Measurements from ENCODE around the gene CLDN18. TPM values are rescaled to one million over a fixed set of nuclear protein-coding genes. Genes with fewer than 3 reads are reported as not detected.

Gene CLDN18
- total and polyA plus RNA-seq, 2 of the 8 experiments (the other 6 are each of a cell fraction or from before 2014, with no cell fraction given) = not detected

GRCh38 chr3:138062037-138062436 is 52.1 kb downstream of the CLDN18 start:
- no peak overlapping the region for H2BK15ac ChIP-seq (ENCODE audit: low read length)
- no peak for TF ChIP-seq BRCA1 (IDR thresholded peaks at IDR 0.05; ENCODE audit: low read depth, low read length)
- TF ChIP-seq NANOG (IDR thresholded peaks at IDR 0.05; ENCODE audit: insufficient read depth, low read depth, low read length, poor library complexity, severe bottlenecking) = no peak
- no peak for TF ChIP-seq RBBP5 (IDR thresholded peaks at IDR 0.05; ENCODE audit: borderline replicate concordance, low read depth, low read length)
- no peak for TF ChIP-seq CHD2 (IDR thresholded peaks at IDR 0.05; ENCODE audit: low read length)
- TF ChIP-seq CTCF (IDR thresholded peaks at IDR 0.05; ENCODE audit: control extremely low read depth in 1 of 3, insufficient read depth in 1 of 3, low read depth in 1 of 3, low read length in 3 of 3) = no peak
- no peak for TF ChIP-seq SUZ12 (IDR thresholded peaks at IDR 0.05; ENCODE audit: low read length)

More at GRCh38 chr3:138062037-138062436, 52.1 kb downstream of the CLDN18 start:
- Histone ChIP-seq H3K4me2 (ENCODE audit: insufficient read depth in 1 of 2, low read depth in 2 of 2, low read length in 2 of 2) (no peak overlapping the region), H4K8ac (ENCODE audit: extremely low read depth, insufficient read depth, low read length) (no peak overlapping the region), H3K9me3 (ENCODE audit: insufficient read depth in 2 of 2, low read depth in 1 of 2, low read length in 1 of 2) (no peaks in the 10 kb centered on the region), H2BK20ac (ENCODE audit: low read length) (no peak overlapping the region), H2AFZ (ENCODE audit: low read length) (no peak overlapping the region), H3K4me3 (ENCODE audit: extremely low read depth in 1 of 4, insufficient read depth in 2 of 4, low read depth in 3 of 4, low read length in 4 of 4) (no peak overlapping the region), H4K91ac (replicated peaks; ENCODE audit: insufficient read length, low read length) (no peak overlapping the region), H3K23me2 (ENCODE audit: low read depth, low read length) (no peaks in the 10 kb centered on the region), H3K56ac (replicated peaks; ENCODE audit: insufficient read length, low read depth, low read length) (no peak overlapping the region), H3K27me3 (replicated peaks in 1 of 4; ENCODE audit: control insufficient read depth in 3 of 4, extremely low read depth in 1 of 4, insufficient read depth in 3 of 4, low read length in 3 of 4) (no peaks in the 10 kb centered on the region), H2BK120ac (replicated peaks; ENCODE audit: low read depth, low read length) (no peak overlapping the region), H2AK5ac (ENCODE audit: low read depth, low read length) (no peak overlapping the region), H3K9ac (replicated peaks in 1 of 4; ENCODE audit: extremely low read depth in 1 of 4, low read depth in 3 of 4, low read length in 3 of 4) (no peak overlapping the region), H3K4me1 (replicated peaks in 1 of 4; ENCODE audit: control insufficient read depth in 3 of 4, insufficient read depth in 4 of 4, low read length in 3 of 4) (peaks cover 0 to 3% (median 1%) of the 10 kb centered on the region in 4 experiments; a peak in 3 of 7 replicates), H3K18ac (ENCODE audit: extremely low read depth, low read length) (no peak overlapping the region), H3K79me2 (ENCODE audit: control insufficient read depth in 1 of 2, insufficient read depth in 2 of 2, low read length in 2 of 2) (no peaks in the 10 kb centered on the region), H3K36me3 (ENCODE audit: control insufficient read depth in 2 of 4, insufficient read depth in 4 of 4, low read length in 3 of 4) (peaks cover 3 to 18% (median 9%) of the 10 kb centered on the region in 4 experiments; a peak in 6 of 8 replicates), H2BK5ac (ENCODE audit: low read depth, low read length) (no peak overlapping the region), H3K79me1 (ENCODE audit: low read depth, low read length) (no peaks in the 10 kb centered on the region), H3K14ac (ENCODE audit: insufficient read length) (no peak overlapping the region), H2BK12ac (ENCODE audit: low read depth, low read length) (no peak overlapping the region), H3K4ac (replicated peaks; ENCODE audit: insufficient read length, low read depth, low read length) (no peak overlapping the region), H4K5ac (ENCODE audit: insufficient read length, low read depth, low read length) (no peak overlapping the region), H4K20me1 (replicated peaks in 1 of 2; ENCODE audit: control insufficient read depth in 1 of 2, insufficient read depth in 2 of 2, low read length in 2 of 2) (no peaks in the 10 kb centered on the region), H3K27ac (ENCODE audit: low read depth, low read length) (no peak overlapping the region), H3K23ac (ENCODE audit: insufficient read length) (no peak overlapping the region)
- FAIRE-seq (no peak), DNase-seq (ENCODE audit: low read depth in 1 of 2, low spot score in 2 of 2) (no peak)
- 84% methylated on average over 2 of the region's 2 CpGs; no CpG with 5 or more reads in 1 of the 2 experiments for WGBS, 2 experiments (ENCODE audit: extremely low coverage in 1 of 2, insufficient coverage in 1 of 2, insufficient read length in 1 of 2, insufficient replicate concordance in 2 of 2, low coverage in 1 of 2, low lambda C conversion rate in 2 of 2, missing lambda C conversion rate in 1 of 2)
- ChIA-PET CTCF (ENCODE audit: partially characterized antibody) (interaction anchor here (0.6 to 16.3 kb wide), 3 partner anchors 10 to 118 kb away, joined by 3 to 232 read pairs (median 11); partner anchors contain the start of gene DZIP1L), POLR2A (ENCODE audit: partially characterized antibody) (no interaction called here)
